ENCODE results near the gene RXRA. TPM values are rescaled to one million over a fixed set of nuclear protein-coding genes. Genes with fewer than 3 reads are reported as not detected.
A peak's percentile ranks its signal among the peaks of the same experiment; 100 is the strongest.

The RXRA gene
- total and polyA plus RNA-seq, 9 donors: 19.0 to 44.4 (median 32.0) TPM

DNA sequence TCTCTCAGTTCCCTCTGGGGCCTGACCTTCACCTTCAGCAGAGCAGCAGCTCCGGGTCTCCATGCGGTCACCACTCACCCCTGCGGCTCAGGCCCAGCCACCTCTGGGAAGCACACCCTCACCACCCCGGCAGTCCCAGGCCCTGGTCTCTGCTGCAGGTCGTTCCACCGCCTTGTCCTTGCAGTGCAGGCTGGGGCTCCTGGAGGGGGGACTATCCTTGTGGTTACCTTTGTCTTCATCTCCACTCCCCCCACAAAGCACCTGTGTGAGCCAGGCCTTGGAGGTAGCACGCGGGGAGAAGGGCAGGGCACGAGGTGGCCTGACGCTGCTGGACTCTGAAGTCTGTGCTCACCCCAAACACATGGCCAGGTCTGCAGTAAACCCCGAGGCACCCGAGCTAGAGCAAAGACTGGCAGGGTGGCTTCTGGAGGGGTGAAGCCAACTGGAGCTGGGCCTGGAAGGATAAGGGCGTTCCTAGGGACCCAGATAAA lies 33.2 kb upstream of the RXRA start:
- DNase-seq: no peak
- Histone ChIP-seq H3K4me3 (ENCODE audit: low read length) (no peak overlapping the region), H3K27ac (ENCODE audit: low read length) (peak overlapping the region; percentile 52), H3K9me3 (replicated peaks; ENCODE audit: control insufficient read depth, low read depth, low read length) (no peaks in the 10 kb centered on the region), H3K36me3 (ENCODE audit: control insufficient read depth, insufficient read depth, low read length) (no peaks in the 10 kb centered on the region), H3K4me1 (ENCODE audit: control insufficient read depth, insufficient read depth, low read length) (peaks cover 20% of the 10 kb centered on the region), H3K27me3 (ENCODE audit: control insufficient read depth, insufficient read depth, low read length) (peaks cover 20% of the 10 kb centered on the region)
- WGBS (ENCODE audit: insufficient coverage): 61% methylated on average over 7 of the region's 13 CpGs

DNA sequence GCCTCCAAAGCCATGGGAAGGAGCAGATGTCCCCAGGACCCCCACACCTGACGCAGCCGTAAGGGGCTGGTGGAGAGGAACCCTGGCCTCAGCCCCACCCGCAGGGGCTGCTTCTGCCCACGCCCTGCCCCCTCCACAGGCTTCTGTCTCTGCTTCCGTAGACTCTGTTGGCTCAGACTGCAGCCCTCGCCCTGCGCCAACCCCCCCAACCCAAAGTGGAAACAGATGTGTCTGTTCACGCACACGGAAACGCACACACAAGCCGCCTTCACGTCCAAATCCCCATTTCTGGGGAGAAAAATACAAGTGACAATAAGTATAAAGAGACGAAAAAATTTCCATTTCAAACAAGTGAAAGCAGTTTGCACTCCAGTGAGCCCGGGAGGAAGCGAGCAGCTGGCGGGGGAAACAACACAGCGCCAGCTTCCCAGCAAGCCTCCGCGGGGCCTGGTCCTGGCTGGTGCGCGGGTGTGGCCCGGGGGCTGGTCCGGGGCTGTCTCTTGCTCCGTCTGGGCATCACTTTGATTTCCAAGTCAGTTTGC lies 32.6 kb upstream of the RXRA start:
- peak; percentile 74 for DNase-seq
- peaks cover 20% of the 10 kb centered on the region for H3K4me1 ChIP-seq (ENCODE audit: control insufficient read depth, insufficient read depth, low read length)
- H3K27ac ChIP-seq (ENCODE audit: low read length): peak overlapping the region; percentile 52

DNA sequence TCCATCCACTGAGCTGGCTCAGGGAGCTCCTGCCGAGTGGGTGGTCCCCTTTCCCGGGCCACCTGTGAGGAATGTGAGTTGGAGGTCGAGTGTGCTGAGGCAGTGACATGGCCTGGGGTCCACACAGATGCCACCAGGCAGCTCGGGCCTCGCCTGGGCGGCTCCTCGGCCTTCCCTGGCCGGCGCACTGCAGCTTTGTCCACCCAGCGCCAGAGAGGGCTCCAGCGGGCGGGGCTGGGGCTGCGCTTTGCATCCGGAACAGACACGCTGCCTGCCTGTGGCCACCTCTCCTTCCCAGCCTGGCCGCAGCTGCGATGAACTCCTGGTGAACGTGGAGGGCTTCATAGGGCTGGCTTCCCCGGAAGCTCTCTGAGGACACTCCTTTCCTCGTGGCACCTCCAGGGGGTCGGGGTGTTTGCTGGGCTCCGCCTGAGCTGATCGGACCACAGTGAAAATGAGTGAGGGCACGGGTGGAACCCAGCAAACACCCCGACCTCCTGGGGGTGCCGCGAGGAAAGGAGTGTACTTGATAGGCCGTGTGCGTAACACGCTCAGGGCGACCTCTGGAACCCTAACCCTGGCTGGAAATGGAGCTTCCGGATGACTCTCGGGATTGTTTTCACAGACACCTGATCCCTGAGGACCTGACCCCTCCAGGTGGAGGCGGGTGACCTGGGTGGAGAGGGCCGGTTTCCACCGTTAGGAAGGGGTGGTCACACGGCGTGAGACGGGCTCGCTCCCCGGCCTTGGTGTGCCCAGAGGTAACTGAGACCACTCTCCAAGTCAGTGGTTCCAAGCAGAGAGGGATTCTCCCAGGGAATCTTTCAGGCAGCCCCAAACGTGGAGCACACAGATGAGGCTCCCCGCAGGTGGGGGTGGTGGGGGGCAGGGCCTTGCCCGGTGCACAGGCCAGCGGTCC lies 31.8 kb upstream of the RXRA start:
- peak; percentile 65 for DNase-seq
- peak overlapping the region; percentile 52 for H3K27ac ChIP-seq (ENCODE audit: low read length)
- WGBS (ENCODE audit: insufficient coverage): 43% methylated on average over 34 of the region's 45 CpGs

More for the DNA sequence above, 32.6 kb upstream of the RXRA start:
- 6% methylated on average over 15 of the region's 24 CpGs for WGBS (ENCODE audit: insufficient coverage)
- Histone ChIP-seq H3K27me3 (ENCODE audit: control insufficient read depth, insufficient read depth, low read length) (peaks cover 20% of the 10 kb centered on the region), H3K4me3 (ENCODE audit: low read length) (no peak overlapping the region), H3K36me3 (ENCODE audit: control insufficient read depth, insufficient read depth, low read length) (no peaks in the 10 kb centered on the region), H3K9me3 (replicated peaks; ENCODE audit: control insufficient read depth, low read depth, low read length) (no peaks in the 10 kb centered on the region)

DNA sequence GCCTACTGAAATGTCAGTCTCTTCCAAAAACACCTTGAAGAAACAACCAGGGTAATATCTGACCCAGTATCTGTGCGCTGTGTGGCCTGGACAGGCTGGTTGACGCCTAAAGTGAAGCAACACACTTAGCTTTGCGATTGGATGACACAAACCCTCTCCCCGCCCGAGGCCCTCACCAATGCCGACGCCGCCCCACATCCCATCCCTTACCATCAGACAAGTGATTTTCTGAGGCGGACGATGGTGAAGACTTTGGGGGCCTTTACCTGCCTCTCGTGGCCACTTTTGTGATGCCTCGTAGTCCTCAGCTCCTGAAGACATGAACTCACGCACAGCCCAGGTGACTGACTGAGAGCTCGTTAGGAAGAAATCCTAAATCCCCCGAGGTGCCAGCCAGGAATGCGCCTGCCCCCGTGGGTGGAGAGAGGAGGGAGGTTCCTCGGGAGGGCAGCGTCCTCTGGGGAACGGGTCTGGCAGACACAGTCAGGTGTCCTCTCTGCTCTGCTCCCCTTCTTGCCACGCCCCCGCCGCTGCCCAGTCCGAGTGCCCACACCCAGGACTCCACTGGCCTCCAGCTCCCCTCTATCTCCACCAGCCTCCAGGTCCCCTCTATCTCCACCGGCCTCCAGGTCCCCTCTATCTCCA lies 31.0 kb upstream of the RXRA start:
- Histone ChIP-seq H3K9me3 (replicated peaks; ENCODE audit: control insufficient read depth, low read depth, low read length) (no peaks in the 10 kb centered on the region), H3K27ac (ENCODE audit: low read length) (no peak overlapping the region), H3K4me1 (ENCODE audit: control insufficient read depth, insufficient read depth, low read length) (peaks cover 20% of the 10 kb centered on the region), H3K27me3 (ENCODE audit: control insufficient read depth, insufficient read depth, low read length) (peaks cover 25% of the 10 kb centered on the region), H3K4me3 (ENCODE audit: low read length) (no peak overlapping the region), H3K36me3 (ENCODE audit: control insufficient read depth, insufficient read depth, low read length) (no peaks in the 10 kb centered on the region)
- 83% methylated on average over 21 of the region's 25 CpGs for WGBS (ENCODE audit: insufficient coverage)
- DNase-seq: no peak

More for the DNA sequence above, 31.8 kb upstream of the RXRA start:
- Histone ChIP-seq H3K4me1 (ENCODE audit: control insufficient read depth, insufficient read depth, low read length) (peaks cover 20% of the 10 kb centered on the region), H3K36me3 (ENCODE audit: control insufficient read depth, insufficient read depth, low read length) (no peaks in the 10 kb centered on the region), H3K4me3 (ENCODE audit: low read length) (no peak overlapping the region), H3K9me3 (replicated peaks; ENCODE audit: control insufficient read depth, low read depth, low read length) (no peaks in the 10 kb centered on the region), H3K27me3 (ENCODE audit: control insufficient read depth, insufficient read depth, low read length) (peaks cover 24% of the 10 kb centered on the region)

DNA sequence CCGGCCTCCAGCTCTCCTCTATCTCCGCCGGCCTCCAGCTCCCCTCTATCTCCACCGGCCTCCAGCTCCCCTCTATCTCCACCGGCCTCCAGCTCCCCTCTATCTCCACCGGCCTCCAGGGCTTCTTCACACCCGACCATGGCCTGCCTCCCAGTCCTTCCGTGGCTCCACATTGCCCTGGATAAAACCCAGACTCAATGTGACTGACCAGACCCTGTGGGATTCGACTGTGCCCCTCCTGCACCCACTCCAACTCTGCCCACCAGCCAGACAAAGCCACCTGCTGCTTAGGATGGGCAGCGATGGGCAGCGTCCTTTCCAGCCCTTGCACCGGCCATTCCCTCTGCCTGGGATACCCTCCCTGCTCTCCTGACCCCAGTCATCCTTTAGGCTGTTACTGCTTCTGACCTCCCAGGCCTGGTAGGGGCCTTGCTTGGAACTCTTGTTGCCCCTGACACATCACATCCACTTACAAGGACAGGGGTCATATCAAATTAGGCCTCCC lies 30.5 kb upstream of the RXRA start:
- H3K4me3 ChIP-seq (ENCODE audit: low read length): no peak overlapping the region
- no peak for DNase-seq
- WGBS (ENCODE audit: insufficient coverage): 86% methylated on average over 12 of the region's 12 CpGs
- H3K4me1 ChIP-seq (ENCODE audit: control insufficient read depth, insufficient read depth, low read length): peaks cover 20% of the 10 kb centered on the region
- peaks cover 25% of the 10 kb centered on the region for H3K27me3 ChIP-seq (ENCODE audit: control insufficient read depth, insufficient read depth, low read length)
- no peaks in the 10 kb centered on the region for H3K36me3 ChIP-seq (ENCODE audit: control insufficient read depth, insufficient read depth, low read length)
- no peak overlapping the region for H3K27ac ChIP-seq (ENCODE audit: low read length)
- H3K9me3 ChIP-seq (replicated peaks; ENCODE audit: control insufficient read depth, low read depth, low read length): no peaks in the 10 kb centered on the region

DNA sequence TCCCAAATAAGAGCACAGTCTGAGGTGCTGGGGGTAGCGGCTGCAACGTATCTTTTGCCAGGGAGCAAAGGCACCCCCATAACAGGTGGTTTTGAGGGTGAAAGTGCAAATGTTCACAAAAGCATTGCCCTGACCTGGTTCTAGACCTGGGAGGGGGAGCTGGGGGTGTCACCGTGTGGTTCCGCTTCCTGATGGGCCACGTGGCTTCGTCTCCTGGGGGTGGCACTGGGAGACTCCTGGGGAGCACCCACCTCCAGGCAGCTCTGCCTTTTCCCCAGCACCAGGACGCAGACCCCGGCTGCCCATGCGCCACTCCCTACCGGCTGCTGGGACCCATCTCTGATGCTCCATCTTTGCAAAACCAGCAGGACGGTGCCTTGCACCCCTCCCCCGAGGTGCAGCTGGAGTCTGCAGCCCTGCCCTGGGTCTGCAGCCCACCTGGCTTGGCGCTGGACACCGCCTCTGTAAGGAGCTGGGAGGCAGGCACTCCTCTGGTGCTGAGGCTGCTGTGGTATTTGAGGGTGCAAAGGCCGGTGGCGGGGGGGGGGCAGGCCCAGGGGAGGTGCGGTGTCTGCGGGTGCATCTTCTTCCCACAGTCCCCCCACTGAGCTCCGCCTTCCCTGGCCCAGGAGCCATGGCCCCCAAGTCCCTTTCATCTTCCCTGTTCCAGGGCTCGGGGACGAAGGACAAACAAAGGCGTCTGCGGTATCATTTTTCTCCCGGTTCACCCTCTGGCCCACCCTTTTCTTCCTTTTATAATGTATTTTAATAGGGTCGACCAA lies 29.8 kb upstream of the RXRA start:
- Histone ChIP-seq H3K36me3 (ENCODE audit: control insufficient read depth, insufficient read depth, low read length) (no peaks in the 10 kb centered on the region), H3K4me1 (ENCODE audit: control insufficient read depth, insufficient read depth, low read length) (peaks cover 20% of the 10 kb centered on the region), H3K9me3 (replicated peaks; ENCODE audit: control insufficient read depth, low read depth, low read length) (no peaks in the 10 kb centered on the region), H3K27me3 (ENCODE audit: control insufficient read depth, insufficient read depth, low read length) (peaks cover 23% of the 10 kb centered on the region), H3K27ac (ENCODE audit: low read length) (no peak overlapping the region), H3K4me3 (ENCODE audit: low read length) (no peak overlapping the region)
- no peak for DNase-seq
- WGBS (ENCODE audit: insufficient coverage): 70% methylated on average over 13 of the region's 25 CpGs

DNA sequence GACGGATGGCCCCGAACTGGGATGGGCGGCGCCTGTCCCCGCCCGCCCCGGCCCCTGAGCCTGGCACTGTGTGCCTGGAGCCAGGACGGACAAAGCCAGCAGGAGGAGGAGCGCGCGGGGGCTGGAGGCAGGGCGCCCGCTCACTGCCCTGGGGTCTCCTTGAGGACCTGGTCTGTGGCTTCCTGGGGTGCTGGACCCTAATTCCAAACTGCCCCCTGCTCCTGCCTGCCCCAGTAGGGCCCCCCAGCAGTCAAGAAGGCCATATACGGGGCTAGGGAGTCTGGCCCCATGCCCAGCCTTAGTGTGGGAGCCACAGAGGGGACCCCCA lies 29.2 kb upstream of the RXRA start:
- DNase-seq: no peak

DNA sequence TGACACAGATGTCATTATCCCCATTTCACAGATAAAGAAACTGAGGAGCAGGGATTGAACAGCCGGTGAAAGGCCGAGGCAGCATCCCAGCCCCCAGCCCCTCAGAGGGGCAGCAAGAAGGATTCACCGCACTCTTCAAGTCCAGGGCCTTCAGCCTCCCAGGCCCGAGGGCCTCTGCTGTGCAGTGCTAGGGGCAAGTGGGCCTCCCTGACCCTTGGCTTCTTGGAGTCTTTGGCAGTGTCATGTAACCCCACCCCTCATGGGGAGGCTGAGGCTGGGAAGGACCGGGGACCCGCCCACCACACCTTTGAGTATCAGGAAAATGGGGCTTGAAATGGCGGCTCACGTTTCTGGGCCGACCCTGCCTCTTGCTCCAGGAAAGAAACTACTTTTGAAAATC lies 28.7 kb upstream of the RXRA start:
- Histone ChIP-seq H3K4me3 (ENCODE audit: low read length) (no peak overlapping the region), H3K9me3 (replicated peaks; ENCODE audit: control insufficient read depth, low read depth, low read length) (no peaks in the 10 kb centered on the region), H3K36me3 (ENCODE audit: control insufficient read depth, insufficient read depth, low read length) (no peaks in the 10 kb centered on the region), H3K4me1 (ENCODE audit: control insufficient read depth, insufficient read depth, low read length) (peaks cover 20% of the 10 kb centered on the region), H3K27me3 (ENCODE audit: control insufficient read depth, insufficient read depth, low read length) (peaks cover 26% of the 10 kb centered on the region), H3K27ac (ENCODE audit: low read length) (no peak overlapping the region)
- DNase-seq: no peak
- WGBS (ENCODE audit: insufficient coverage): 93% methylated on average over 6 of the region's 9 CpGs

More for the DNA sequence above, 29.2 kb upstream of the RXRA start:
- Histone ChIP-seq H3K4me3 (ENCODE audit: low read length) (no peak overlapping the region), H3K27me3 (ENCODE audit: control insufficient read depth, insufficient read depth, low read length) (peaks cover 25% of the 10 kb centered on the region), H3K9me3 (replicated peaks; ENCODE audit: control insufficient read depth, low read depth, low read length) (no peaks in the 10 kb centered on the region), H3K36me3 (ENCODE audit: control insufficient read depth, insufficient read depth, low read length) (no peaks in the 10 kb centered on the region), H3K4me1 (ENCODE audit: control insufficient read depth, insufficient read depth, low read length) (peaks cover 20% of the 10 kb centered on the region), H3K27ac (ENCODE audit: low read length) (no peak overlapping the region)
- 83% methylated on average over 13 of the region's 14 CpGs for WGBS (ENCODE audit: insufficient coverage)

DNA sequence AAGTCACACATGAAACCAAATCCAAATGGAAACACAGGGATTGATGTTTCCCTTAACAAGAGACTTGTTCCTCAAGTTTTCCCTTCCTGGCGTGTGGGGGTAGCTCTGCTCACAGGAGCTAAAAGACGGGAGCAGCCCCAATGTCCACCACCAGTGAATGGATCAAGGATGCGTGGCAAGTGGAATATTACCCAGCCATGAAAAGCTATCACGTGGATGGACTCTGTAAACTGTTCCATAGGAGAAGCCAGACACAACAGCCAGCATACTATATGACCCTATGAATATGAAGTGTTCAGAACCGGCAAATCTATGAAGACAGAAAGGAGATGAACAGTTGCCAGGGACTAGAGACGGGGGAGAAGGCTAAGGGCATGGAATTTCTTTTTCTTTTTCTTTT lies 28.3 kb upstream of the RXRA start:
- H3K27ac ChIP-seq (ENCODE audit: low read length): no peak overlapping the region
- no peaks in the 10 kb centered on the region for H3K9me3 ChIP-seq (replicated peaks; ENCODE audit: control insufficient read depth, low read depth, low read length)
- H3K4me3 ChIP-seq (ENCODE audit: low read length): no peak overlapping the region
- no peak for DNase-seq
- H3K4me1 ChIP-seq (ENCODE audit: control insufficient read depth, insufficient read depth, low read length): peaks cover 17% of the 10 kb centered on the region
- peaks cover 28% of the 10 kb centered on the region for H3K27me3 ChIP-seq (ENCODE audit: control insufficient read depth, insufficient read depth, low read length)
- H3K36me3 ChIP-seq (ENCODE audit: control insufficient read depth, insufficient read depth, low read length): no peaks in the 10 kb centered on the region
- WGBS (ENCODE audit: insufficient coverage): 93% methylated on average over 3 of the region's 6 CpGs
